ENCODE measurements around the gene GALK2.
"Not testable (repeated sequence)": the region's sequence is repeated elsewhere in the genome, so short reads cannot be mapped to it uniquely, and the experiment has no call there.

The GALK2 gene

GRCh38 chr15:49225572-49226281 lies 55.7 kb downstream of the GALK2 start:
- no peak for DNase-seq

DNA sequence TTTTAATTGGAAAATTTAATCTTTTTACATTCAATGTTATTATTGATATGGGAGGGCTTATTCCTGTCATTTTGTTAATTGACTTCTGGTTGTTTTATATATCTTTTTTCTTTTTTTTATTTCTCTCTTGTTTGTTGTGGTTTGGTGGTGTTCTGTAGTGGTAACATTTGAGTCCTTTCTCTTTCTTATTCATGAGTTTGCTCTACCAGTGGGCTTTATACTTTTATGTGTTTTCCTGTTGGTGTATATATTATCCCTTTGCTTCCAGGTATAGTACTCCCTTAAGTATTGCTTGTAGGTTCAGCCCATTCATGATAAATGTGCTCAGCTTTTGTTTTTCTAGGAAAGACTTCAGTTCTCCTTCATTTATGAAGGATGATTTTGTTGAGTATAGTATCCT lies 57.6 kb downstream of the GALK2 start:
- DNase-seq = no peak

DNA sequence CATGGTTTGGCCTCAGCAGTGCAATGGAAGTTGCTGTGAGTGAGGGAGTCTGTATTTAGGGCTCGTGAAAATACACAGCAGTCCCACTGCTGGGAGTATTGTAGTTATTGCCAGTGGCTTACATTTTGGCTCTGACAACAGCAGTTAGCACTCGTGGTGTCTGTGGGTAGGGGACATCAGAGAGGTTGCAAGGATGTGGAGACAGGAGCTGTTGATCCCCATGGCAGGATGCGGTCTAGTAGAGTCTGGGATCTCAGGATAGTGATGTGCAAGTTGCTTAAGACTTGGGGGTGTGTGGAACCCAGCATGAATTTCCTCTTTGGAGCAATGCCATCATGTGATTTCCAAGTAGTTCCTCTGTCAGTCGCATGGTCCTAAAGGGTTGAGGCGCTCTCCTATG lies 59.9 kb downstream of the GALK2 start:
- no peak for DNase-seq

- DNase-seq = no peak
These were observed 62.3 kb downstream of the GALK2 start for GRCh38 chr15:49232236-49232806.

GRCh38 chr15:49235446-49236124 lies 65.5 kb downstream of the GALK2 start:
- peak; percentile 64 for DNase-seq

DNA sequence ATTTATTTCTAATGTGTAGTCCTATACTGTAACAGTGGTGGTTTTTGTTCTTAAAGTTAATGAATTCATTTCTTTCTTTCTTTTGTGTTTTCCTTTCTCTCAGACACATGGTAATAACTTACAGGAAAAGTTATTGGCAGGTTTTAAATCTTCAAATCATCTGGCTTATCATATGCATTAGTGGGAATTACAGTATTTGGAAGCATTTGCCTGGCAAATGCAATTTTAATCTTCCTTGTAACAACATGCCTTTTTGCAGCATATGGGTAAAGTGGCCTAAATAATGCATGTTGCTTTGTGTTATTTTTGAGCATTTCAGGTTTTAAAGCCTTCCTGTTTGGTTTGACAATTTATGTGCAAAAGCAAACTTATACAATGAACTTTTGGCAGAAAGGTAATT lies 66.8 kb downstream of the GALK2 start:
- no peak for DNase-seq

DNA sequence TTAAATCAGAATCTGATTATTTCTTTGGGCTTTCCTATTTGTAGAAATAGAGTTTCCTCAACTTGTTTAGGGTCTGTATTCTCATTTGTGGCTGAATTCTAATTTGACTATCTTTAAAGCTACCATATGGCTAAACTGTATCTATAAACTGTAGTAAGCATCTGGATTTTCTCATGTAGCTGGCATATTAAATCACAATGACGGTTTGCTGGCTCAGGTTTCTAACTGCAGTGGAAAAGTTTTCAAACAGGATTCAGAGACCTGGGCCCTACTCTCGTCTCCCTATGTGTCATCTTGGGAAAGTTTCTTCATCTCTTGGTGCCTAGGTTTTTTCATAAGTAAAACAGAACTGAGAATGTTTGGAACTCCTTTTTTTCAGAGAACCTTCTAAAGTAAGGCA lies 68.3 kb downstream of the GALK2 start:
- no peak for DNase-seq

DNA sequence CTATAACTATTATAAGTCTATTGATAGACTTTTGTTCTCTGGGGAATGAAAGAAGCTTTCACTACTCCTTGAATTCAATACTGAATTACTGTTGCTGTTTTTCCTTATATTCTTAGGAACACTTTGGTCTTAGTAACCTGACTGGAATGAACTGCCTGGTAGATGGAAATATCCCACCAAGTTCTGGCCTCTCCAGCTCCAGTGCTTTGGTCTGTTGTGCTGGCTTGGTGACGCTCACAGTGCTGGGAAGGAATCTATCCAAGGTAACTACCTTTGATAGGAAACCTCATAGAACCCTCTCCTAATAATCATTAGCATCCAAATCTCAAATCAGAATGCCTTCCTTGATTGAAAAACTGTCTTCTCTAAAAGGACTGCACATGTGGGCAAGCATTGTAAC lies 69.1 kb downstream of the GALK2 start:
- DNase-seq = no peak

GRCh38 chr15:49242820-49243219 lies 72.8 kb downstream of the GALK2 start:
- DNase-seq = no peak

DNA sequence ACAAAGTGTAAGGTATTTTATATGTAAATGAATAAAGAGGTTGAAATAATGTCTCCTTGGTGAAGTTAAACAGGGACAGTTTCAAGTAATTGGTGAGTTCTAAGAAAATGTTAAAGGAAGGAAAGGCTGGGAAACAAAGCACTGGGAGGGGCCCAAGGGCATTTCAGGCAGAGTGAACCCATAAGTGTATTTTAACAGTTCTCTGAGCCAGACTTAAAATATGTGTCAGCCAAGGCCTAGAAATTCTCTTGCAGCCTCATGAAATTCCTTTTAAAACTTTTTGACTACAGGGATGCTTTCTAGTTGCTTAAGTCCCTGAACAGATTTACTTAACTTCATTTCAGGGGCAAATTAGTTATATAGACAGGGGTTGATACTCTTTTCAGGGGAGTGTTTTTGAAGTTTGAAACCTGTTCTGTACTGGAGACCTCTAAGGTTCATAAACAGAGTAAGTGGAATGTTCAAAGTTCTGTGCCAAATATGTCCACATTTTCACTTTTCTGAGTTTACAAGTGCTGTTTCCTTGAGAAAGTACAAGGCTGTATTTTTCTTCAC lies 77.6 kb downstream of the GALK2 start:
- DNase-seq = no peak

DNA sequence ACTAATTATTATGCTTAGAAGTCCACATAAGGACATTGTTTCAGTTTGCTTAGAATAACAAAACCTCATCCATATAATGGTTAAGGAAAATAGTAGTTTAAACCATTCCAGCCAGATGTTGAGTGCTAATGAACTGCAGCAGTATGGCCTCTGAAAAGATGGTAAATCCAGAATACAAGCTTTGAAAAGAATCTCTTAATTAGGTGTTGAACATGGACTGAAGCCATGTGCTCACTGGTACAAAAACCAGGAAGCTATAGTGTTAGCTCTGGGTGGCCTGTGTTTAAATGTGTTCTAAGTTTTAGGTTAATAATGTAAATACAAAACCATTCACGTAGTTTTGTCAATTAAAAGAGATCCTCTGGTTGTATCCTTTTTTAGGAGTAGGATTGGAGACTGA lies 78.2 kb downstream of the GALK2 start:
- DNase-seq = no peak

DNA sequence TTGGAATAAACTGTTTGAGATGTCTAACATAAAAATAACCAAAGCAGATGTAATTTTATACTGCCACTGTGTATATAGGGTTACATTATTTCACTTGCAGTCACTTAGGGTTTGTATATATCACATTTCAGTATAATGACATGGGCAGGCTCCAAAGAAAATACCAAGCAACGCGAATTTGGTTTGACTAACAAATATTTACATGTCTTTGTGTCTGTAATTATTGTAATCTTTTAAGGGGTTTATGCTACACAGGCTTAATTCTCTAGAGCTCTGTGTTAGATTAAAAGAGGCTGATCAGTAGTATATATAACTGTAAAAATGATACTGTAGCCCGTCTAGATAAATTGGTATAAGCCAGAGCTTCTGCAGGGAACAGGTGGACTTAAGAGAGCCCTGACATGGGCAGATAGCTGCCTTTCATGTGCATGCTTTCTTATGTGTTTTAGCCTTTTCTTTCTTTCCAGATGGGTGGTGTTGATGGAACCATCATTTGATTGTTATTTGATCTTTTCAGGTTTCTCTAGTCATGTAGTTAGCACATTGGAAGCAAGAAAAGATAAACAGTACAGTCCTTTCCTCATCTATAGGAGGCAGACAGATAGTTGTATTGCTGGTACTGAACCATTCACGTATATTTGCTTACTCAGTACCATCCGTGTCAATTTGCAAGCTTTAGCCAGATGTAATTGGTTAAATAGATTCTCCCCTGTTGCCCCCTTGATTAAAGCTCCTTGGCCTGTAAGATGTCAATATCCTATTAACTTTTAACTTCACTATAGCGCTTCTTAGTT lies 86.1 kb downstream of the GALK2 start:
- DNase-seq = no peak

- DNase-seq = not testable (repeated sequence)
These were observed 95.1 kb downstream of the GALK2 start for GRCh38 chr15:49265117-49265516.

GRCh38 chr15:49265911-49266310 lies 95.9 kb downstream of the GALK2 start:
- no peak for DNase-seq

GRCh38 chr15:49270541-49271421 lies 100.7 kb downstream of the GALK2 start:
- DNase-seq = no peak

DNA sequence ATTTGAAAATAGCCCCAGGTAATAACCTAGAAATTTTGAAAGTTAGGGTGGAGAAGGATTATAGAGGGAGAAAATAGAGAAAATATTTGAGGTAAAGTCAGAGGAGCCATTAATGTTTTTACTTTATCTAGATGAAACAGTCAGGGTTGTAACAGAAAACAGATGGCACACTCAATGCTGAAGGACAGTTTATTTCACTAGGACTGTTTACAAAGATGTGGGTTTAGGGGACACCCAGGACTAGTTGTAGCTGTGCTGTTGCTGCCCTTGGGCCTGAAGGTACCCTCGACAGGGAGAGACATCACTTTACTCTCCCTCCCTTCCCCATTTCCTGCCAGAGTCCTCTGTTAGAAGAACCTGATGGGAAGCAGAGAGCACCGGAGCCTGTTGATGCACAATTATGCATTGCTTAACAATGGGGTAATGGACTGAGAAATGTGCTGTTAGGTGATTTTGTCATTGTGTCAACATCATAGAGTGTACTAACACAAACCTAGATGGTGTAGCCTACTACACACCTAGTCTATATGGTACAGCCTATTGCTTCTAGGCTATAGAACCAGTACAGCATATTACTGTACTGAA lies 103.8 kb downstream of the GALK2 start:
- no peak for DNase-seq

- no peak for DNase-seq
These were observed 108.7 kb downstream of the GALK2 start for GRCh38 chr15:49278751-49279150.

GRCh38 chr15:49279521-49280456 lies 109.7 kb downstream of the GALK2 start:
- no peak for DNase-seq

- no peak for DNase-seq
These were observed 112.3 kb downstream of the GALK2 start for GRCh38 chr15:49282366-49282765.

- DNase-seq = no peak
These were observed 116.8 kb downstream of the GALK2 start for GRCh38 chr15:49286649-49287404.
